H1 (cell line): ENCODE results near the gene SRMS. TPM values are rescaled to one million over a fixed set of nuclear protein-coding genes. Genes with fewer than 3 reads are reported as not detected.

Experiments used
- CTCF ChIA-PET: fragments of 300-600 bp; sonication (Branson Sonifier 250); formaldehyde crosslinking; loops from one replicate; lab custom pipeline; 2021; ENCODE audit not compliant: partially characterized antibody; lab: Charles Lee
- POLR2A ChIA-PET: fragments of 300-600 bp; sonication (Branson Sonifier 250); formaldehyde crosslinking; loops from one replicate; lab custom pipeline; 2021; ENCODE audit warnings: inconsistent platforms; ENCODE audit not compliant: partially characterized antibody; lab: Charles Lee
- DNase-seq, 2 experiments: peaks; one replicate each; pipeline versions ENCODE4 v3.0.0 to v3.0.0-alpha.2; 2010 to 2022; ENCODE audit warnings: low spot score in 2 of 2, low read depth in 1 of 2, mixed read lengths in 1 of 2
- FAIRE-seq: peaks from 2 replicates; lab custom pipeline; 2011; peaks lifted over from hg19 to GRCh38; lab: Jason Lieb, UNC
- H2AFZ ChIP-seq: 2 replicates; pipeline ENCODE4 v1.8.1; 2012; ENCODE audit warnings: low read length, inconsistent platforms
- H2AK5ac ChIP-seq: 2 replicates; pipeline ENCODE4 v1.6.1; 2013; ENCODE audit warnings: low read depth, low read length
- H2BK120ac ChIP-seq: replicated peaks from 2 replicates; pipeline ENCODE3; 2013; ENCODE audit warnings: low read depth, low read length, inconsistent platforms
- H2BK12ac ChIP-seq: 2 replicates; pipeline ENCODE4 v1.6.1; 2013; ENCODE audit warnings: low read depth, low read length
- H2BK15ac ChIP-seq: 2 replicates; pipeline ENCODE4 v1.6.1; 2013; ENCODE audit warnings: low read length
- H2BK20ac ChIP-seq: 2 replicates; pipeline ENCODE4 v1.6.1; 2013; ENCODE audit warnings: low read length
- H2BK5ac ChIP-seq: 2 replicates; pipeline ENCODE4 v1.6.1; 2013; ENCODE audit warnings: low read depth, low read length
- H3K14ac ChIP-seq: 2 replicates; pipeline ENCODE4 v1.6.1; 2013; ENCODE audit warnings: inconsistent platforms; ENCODE audit not compliant: insufficient read length
- H3K18ac ChIP-seq: 2 replicates; pipeline ENCODE4 v1.6.1; 2013; ENCODE audit warnings: low read length; ENCODE audit errors: extremely low read depth
- H3K23ac ChIP-seq: 2 replicates; pipeline ENCODE4 v1.6.1; 2013; ENCODE audit warnings: inconsistent platforms; ENCODE audit not compliant: insufficient read length
- H3K23me2 ChIP-seq: 2 replicates; pipeline ENCODE4 v1.6.1; 2013; ENCODE audit warnings: low read depth, low read length
- H3K27ac ChIP-seq: 2 replicates; pipeline ENCODE4 v1.6.1; 2011; ENCODE audit warnings: low read depth, low read length, inconsistent platforms
- H3K27me3 ChIP-seq, 4 experiments: replicated peaks in 1 of 4; 1 replicate in 1 of 4; 2 replicates in 3 of 4; pipeline versions ENCODE4 v1.6.1 to v1.8.1; 2011 to 2013; ENCODE audit warnings: low read length in 3 of 4, mild to moderate bottlenecking in 3 of 4, inconsistent platforms in 2 of 4, mixed read lengths in 2 of 4, moderate library complexity in 1 of 4; ENCODE audit not compliant: control insufficient read depth in 3 of 4, insufficient read depth in 3 of 4; ENCODE audit errors: extremely low read depth in 1 of 4
- H3K36me3 ChIP-seq, 4 experiments: 2 replicates each; pipeline versions ENCODE4 v1.6.1 to v1.8.1; 2011 to 2013; ENCODE audit warnings: mild to moderate bottlenecking in 4 of 4, low read length in 3 of 4, moderate library complexity in 2 of 4, control low read depth in 1 of 4, inconsistent platforms in 1 of 4; ENCODE audit not compliant: insufficient read depth in 4 of 4, control insufficient read depth in 2 of 4
- H3K4ac ChIP-seq: replicated peaks from 2 replicates; pipeline ENCODE3; 2013; ENCODE audit warnings: low read length, low read depth, mixed read lengths, inconsistent platforms; ENCODE audit not compliant: insufficient read length
- H3K4me1 ChIP-seq, 4 experiments: replicated peaks in 1 of 4; 1 replicate in 1 of 4; 2 replicates in 3 of 4; pipeline versions ENCODE4 v1.6.1 to v1.8.1; 2011 to 2013; ENCODE audit warnings: low read length in 3 of 4, inconsistent platforms in 2 of 4, mixed read lengths in 1 of 4; ENCODE audit not compliant: insufficient read depth in 4 of 4, control insufficient read depth in 3 of 4
- H3K4me2 ChIP-seq, 2 experiments: 2 replicates each; pipeline versions ENCODE4 v1.6.1 to v1.8.1; 2011 to 2013; ENCODE audit warnings: low read depth in 2 of 2, low read length in 2 of 2, control low read depth in 1 of 2, inconsistent platforms in 1 of 2, mild to moderate bottlenecking in 1 of 2; ENCODE audit not compliant: insufficient read depth in 1 of 2
- H3K4me3 ChIP-seq, 4 experiments: fragments of 200-600, 300-600 bp in 1 of 4; sonication (generic), shearing (Covaris generic), sonication (Bioruptor Twin) in 1 of 4; 2 replicates each; pipeline versions ENCODE4 v1.5.1 to v1.8.1; 2011 to 2016; ENCODE audit warnings: low read length in 4 of 4, low read depth in 3 of 4, control low read depth in 2 of 4, inconsistent platforms in 2 of 4, mild to moderate bottlenecking in 2 of 4, mixed read lengths in 1 of 4, moderate library complexity in 1 of 4; ENCODE audit not compliant: insufficient read depth in 2 of 4; ENCODE audit errors: extremely low read depth in 1 of 4
- H3K56ac ChIP-seq: replicated peaks from 2 replicates; pipeline ENCODE3; 2013; ENCODE audit warnings: low read depth, mild to moderate bottlenecking, mixed read lengths, low read length, inconsistent platforms; ENCODE audit not compliant: insufficient read length
- H3K79me1 ChIP-seq: 2 replicates; pipeline ENCODE4 v1.6.1; 2013; ENCODE audit warnings: low read depth, low read length, control low read depth
- H3K79me2 ChIP-seq, 2 experiments: 2 replicates each; pipeline versions ENCODE4 v1.6.1 to v1.8.1; 2012 to 2013; ENCODE audit warnings: low read length in 2 of 2, mild to moderate bottlenecking in 2 of 2, inconsistent platforms in 1 of 2; ENCODE audit not compliant: insufficient read depth in 2 of 2, control insufficient read depth in 1 of 2
- H3K9ac ChIP-seq, 4 experiments: replicated peaks in 1 of 4; 1 replicate in 1 of 4; 2 replicates in 3 of 4; pipeline versions ENCODE4 v1.6.1 to v1.8.1; 2011 to 2013; ENCODE audit warnings: low read depth in 3 of 4, low read length in 3 of 4, control low read depth in 2 of 4, mild to moderate bottlenecking in 2 of 4, moderate library complexity in 2 of 4, inconsistent platforms in 1 of 4; ENCODE audit errors: extremely low read depth in 1 of 4
- H3K9me3 ChIP-seq, 2 experiments: 2 replicates each; pipeline versions ENCODE4 v1.6.1 to v1.8.1; 2012 to 2013; ENCODE audit warnings: mild to moderate bottlenecking in 2 of 2, moderate library complexity in 2 of 2, control low read depth in 1 of 2, inconsistent platforms in 1 of 2, low read depth in 1 of 2, low read length in 1 of 2, mixed read lengths in 1 of 2; ENCODE audit not compliant: insufficient read depth in 2 of 2
- H4K20me1 ChIP-seq, 2 experiments: replicated peaks in 1 of 2; 2 replicates each; pipeline versions ENCODE3 to v1.8.1; 2011 to 2013; ENCODE audit warnings: inconsistent platforms in 2 of 2, low read length in 2 of 2, mild to moderate bottlenecking in 1 of 2; ENCODE audit not compliant: insufficient read depth in 2 of 2, control insufficient read depth in 1 of 2
- H4K5ac ChIP-seq: 2 replicates; pipeline ENCODE4 v1.6.1; 2013; ENCODE audit warnings: low read length, low read depth, mixed read lengths, inconsistent platforms; ENCODE audit not compliant: insufficient read length
- H4K8ac ChIP-seq: 2 replicates; pipeline ENCODE4 v1.8.0; 2013; ENCODE audit warnings: mild to moderate bottlenecking, moderate library complexity, low read length, inconsistent platforms; ENCODE audit not compliant: insufficient read depth; ENCODE audit errors: extremely low read depth
- H4K91ac ChIP-seq: replicated peaks from 2 replicates; pipeline ENCODE3; 2013; ENCODE audit warnings: low read length, mixed read lengths, inconsistent platforms; ENCODE audit not compliant: insufficient read length
- CBX8 ChIP-seq: fragments of 300-800, 300-1000 bp; sonication (generic); IDR thresholded peaks from 2 replicates; pipeline ENCODE4 v1.7.1; 2016; ENCODE audit warnings: low read depth, low read length, borderline replicate concordance
- KDM5A ChIP-seq: fragments of 200-600 bp; IDR thresholded peaks from 2 replicates; pipeline ENCODE4 v1.7.1; 2012; ENCODE audit warnings: mild to moderate bottlenecking, low read length, inconsistent platforms, mixed read lengths
- MAFK ChIP-seq: IDR thresholded peaks from 2 replicates; pipeline ENCODE4 v1.6.1; 2012; ENCODE audit warnings: low read depth, mild to moderate bottlenecking, improper control_type of control experiment, low read length
- POU5F1 ChIP-seq: IDR thresholded peaks from 2 replicates; pipeline ENCODE4 v1.6.1; 2011; ENCODE audit warnings: low read depth, mild to moderate bottlenecking, low read length, moderate library complexity
- SUZ12 ChIP-seq: fragments of 200-600 bp; sonication (generic); IDR thresholded peaks from 2 replicates; pipeline ENCODE4 v1.6.1; 2012; ENCODE audit warnings: mild to moderate bottlenecking, inconsistent platforms, low read length, moderate library complexity, mixed read lengths
- TBP ChIP-seq: IDR thresholded peaks from 2 replicates; pipeline ENCODE4 v1.6.1; 2011; ENCODE audit warnings: low read depth, low read length, improper control_type of control experiment
- TCF12 ChIP-seq: IDR thresholded peaks from 2 replicates; pipeline ENCODE4 v1.6.1; 2011; ENCODE audit warnings: low read depth, mild to moderate bottlenecking, low read length
- YY1 ChIP-seq: IDR thresholded peaks from 2 replicates; pipeline ENCODE4 v1.6.1; 2011; ENCODE audit warnings: low read depth, mild to moderate bottlenecking, low read length
- whole genome bisulfite sequencing, 2 experiments: shearing (Covaris generic) in 1 of 2; methylation state at CpG; one replicate each; pipeline versions ENCODE4 v1.1.6 to v1.1.7; 2013 to 2015; ENCODE audit warnings: low lambda C conversion rate in 2 of 2, mixed read lengths in 2 of 2, inconsistent platforms in 1 of 2, low coverage in 1 of 2, missing lambda C conversion rate in 1 of 2; ENCODE audit not compliant: insufficient replicate concordance in 2 of 2, insufficient coverage in 1 of 2, insufficient read length in 1 of 2; ENCODE audit errors: extremely low coverage in 1 of 2, missing lambda C conversion rate in 1 of 2; 5-methylcytosine and 5-hydroxymethylcytosine counted together
- polyA plus RNA-seq, 7 experiments: library from polyadenylated mRNA; depleted of rRNA in 3 of 7; stranded (reverse) in 5 of 7; unstranded in 2 of 7; fragments of >200 nt in 5 of 7; fragments of 200-250 nt in 2 of 7; gene quantifications; 1 replicate in 5 of 7; 2 replicates in 1 of 7; 4 replicates in 1 of 7; pipeline versions ENCODE4 v1.2.1 to v1.2.3, GENCODE V29; 2011 to 2013; ENCODE audit warnings: missing spikeins in 2 of 7, mixed read lengths in 2 of 7
- total RNA-seq: library from RNA; stranded (reverse); fragmentation: NEBNext Ultra II Directional; extraction: Animal tissue kit (Norgen Biotek cat#: 25700); gene quantifications from 2 replicates; pipeline ENCODE4 v1.2.1, GENCODE V29; 2021
- TF ChIP-seq, protein P1 (sequence below): IDR thresholded peaks from 2 replicates; pipeline ENCODE4 v1.6.1; 2011; ENCODE audit warnings: low read depth, mild to moderate bottlenecking, low read length; ENCODE audit not compliant: insufficient read depth

The SRMS gene
- total and polyA plus RNA-seq, 2 of the 8 experiments (the other 6 are each of a cell fraction or from before 2014, with no cell fraction given) = 0.39 to 0.76 TPM

DNA sequence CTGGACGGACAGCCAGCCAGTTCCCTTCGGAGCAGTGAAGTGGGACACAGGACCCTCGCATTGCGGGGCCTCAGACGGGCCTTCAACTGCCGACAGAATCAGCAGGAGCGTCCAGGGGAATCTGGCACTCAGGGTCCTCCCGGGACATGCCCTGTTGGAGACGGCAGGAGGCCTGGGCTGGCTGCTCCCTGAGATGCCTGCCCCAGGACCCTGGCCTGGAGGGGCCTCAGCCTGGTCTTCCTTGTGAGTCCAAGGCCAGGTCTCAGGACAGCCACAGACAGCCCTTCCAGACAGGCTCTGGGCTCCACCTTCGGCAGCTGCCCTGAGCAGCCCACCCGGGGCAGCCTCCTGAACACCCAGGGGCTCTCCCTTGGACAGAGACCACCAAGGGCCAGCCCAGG lies 41.1 kb upstream of the SRMS start:
- 89% methylated on average over 11 of the region's 11 CpGs; no CpG with 5 or more reads in 1 of the 2 experiments for WGBS, 2 experiments
- Histone ChIP-seq H3K4ac (no peak overlapping the region), H3K4me3 (no peak overlapping the region), H4K20me1 (peaks cover 0 to 12% of the 10 kb centered on the region in 2 experiments), H4K91ac (no peak overlapping the region), H2AFZ (no peak overlapping the region), H3K18ac (no peak overlapping the region), H3K9me3 (no peaks in the 10 kb centered on the region), H3K79me2 (no peaks in the 10 kb centered on the region), H3K23me2 (no peaks in the 10 kb centered on the region), H3K36me3 (peaks cover 0 to 16% (median 11%) of the 10 kb centered on the region in 4 experiments; a peak in 7 of 8 replicates), H3K56ac (no peak overlapping the region), H3K4me2 (no peak overlapping the region), H3K27me3 (no peaks in the 10 kb centered on the region), H3K79me1 (no peaks in the 10 kb centered on the region), H2BK120ac (no peak overlapping the region), H2BK12ac (no peak overlapping the region), H3K27ac (no peak overlapping the region), H3K14ac (no peak overlapping the region), H2BK15ac (no peak overlapping the region), H4K5ac (no peak overlapping the region), H3K9ac (no peak overlapping the region), H2BK20ac (no peak overlapping the region), H2BK5ac (no peak overlapping the region), H3K4me1 (no peaks in the 10 kb centered on the region), H3K23ac (no peak overlapping the region), H2AK5ac (no peak overlapping the region), H4K8ac (no peak overlapping the region)
- FAIRE-seq = no peak
- POLR2A ChIA-PET = interaction anchor here (0.7 to 1.3 kb wide), 2 partner anchors 31 to 368 kb away, joined by 3 read pairs; partner anchors contain the start of gene UCKL1
- TF ChIP-seq SUZ12 (no peak), TCF12 (no peak), CBX8 (no peak), KDM5A (no peak), TBP (no peak), POU5F1 (no peak), YY1 (no peak), MAFK (no peak)
- TF ChIP-seq, protein P1, sequence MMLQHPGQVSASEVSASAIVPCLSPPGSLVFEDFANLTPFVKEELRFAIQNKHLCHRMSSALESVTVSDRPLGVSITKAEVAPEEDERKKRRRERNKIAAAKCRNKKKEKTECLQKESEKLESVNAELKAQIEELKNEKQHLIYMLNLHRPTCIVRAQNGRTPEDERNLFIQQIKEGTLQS = no peak
- no peak for DNase-seq
- CTCF ChIA-PET = interaction anchor here (1.0 to 1.7 kb wide), 4 partner anchors 11 to 104 kb away, joined by 3 to 8 read pairs (median 4); no protein-coding TSS in a partner anchor
